Pancreas (tissue), 10 donors: ENCODE data around the gene PFN4. TPM values are rescaled to one million over a fixed set of nuclear protein-coding genes. Genes with fewer than 3 reads are reported as not detected.

Experiments used
- ATAC-seq, 4 donors: fragments of 200-7000 bp; cut with Tn5 transposase; one replicate each; pipeline versions ENCODE4 v1.8.0 to v1.9.1; 2020; ENCODE audit warnings: mild to moderate bottlenecking in 4 of 4, moderate library complexity in 4 of 4
- DNase-seq, 6 donors: peaks; one replicate each; pipeline ENCODE4 v3.0.0-alpha.2; 2020
- FAIRE-seq: peaks from 2 replicates; lab custom pipeline; 2012; peaks lifted over from hg19 to GRCh38; lab: Jason Lieb, UNC
- H3K27ac ChIP-seq, 4 donors: fragments of 200-600 bp; sonication (generic); 1 replicate in 3 of 4; 2 replicates in 1 of 4; pipeline versions ENCODE4 v1.5.0 to v1.8.0; 2020
- H3K27me3 ChIP-seq, 4 donors: fragments of 200-600 bp; one replicate each; pipeline ENCODE4 v1.8.0; 2021
- H3K36me3 ChIP-seq, 3 donors: fragments of 200-600 bp; sonication (generic) in 1 of 3; one replicate each; pipeline versions ENCODE4 v1.5.0 to v1.8.0; 2020 to 2021
- H3K4me1 ChIP-seq, 3 donors: fragments of 200-600 bp; one replicate each; pipeline ENCODE4 v1.8.0; 2021
- H3K4me3 ChIP-seq, 4 donors: fragments of 200-600 bp; sonication (generic) in 2 of 4; one replicate each; pipeline versions ENCODE4 v1.5.0 to v1.8.0; 2020 to 2021
- H3K9me3 ChIP-seq, 4 donors: fragments of 200-600 bp; one replicate each; pipeline ENCODE4 v1.8.0; 2021
- WGBS, 2 donors: extraction: QIAGEN DNeasy Blood & Tissue Kit; methylation state at CpG; one replicate each; pipeline ENCODE4 v1.1.7; 2013; 5-methylcytosine and 5-hydroxymethylcytosine counted together
- intact Hi-C, 3 donors: fragments of 100-400 bp; cut with DNase I; formaldehyde crosslinking; loops; one replicate each; pipeline versions ENCODE4 v1.11.1 to v1.14.2; 2022
- polyA plus RNA-seq, 2 donors: library from polyadenylated mRNA; stranded (reverse); fragments of 200-250 nt; gene quantifications; one replicate each; pipeline ENCODE4 v1.2.3, GENCODE V29; 2013
- total RNA-seq, 6 donors: library from RNA; stranded (reverse); fragmentation: NEBNext Ultra II Directional in 4 of 6; extraction: Animal tissue kit (Norgen Biotek cat#: 25700) in 4 of 6; gene quantifications; one replicate each; pipeline versions ENCODE4 v1.2.1 to v1.2.4, GENCODE V29; 2021 to 2023
- TF ChIP-seq, protein P1 (sequence below), 4 donors: fragments of 200-600 bp; sonication (generic) in 3 of 4; IDR thresholded peaks; one replicate each; pipeline versions ENCODE4 v1.5.0 to v1.8.0; 2021; ENCODE audit warnings: antibody characterized with exemption in 4 of 4
- donor health status: healthy with polysubstance abuse.
- donor health status: DM: no; HTN: no; CAD: no; lungs with moderate emphysema.
- donor health status: DM: no; HTN: no; CAD: no.
- donor health status: control.
- donor health status: control.
- donor health status: Bipolar disorder and iron deficiency.
- donor health status: DM: yes; HTN: yes; CAD: no.
- donor health status: DM: no; HTN: no; CAD: no.
- donor health status: DM: no; HTN: no; CAD: no.
- donor health status: DM: yes; HTN: yes; CAD: no.

Gene PFN4
- total and polyA plus RNA-seq, 8 donors, result 0.16 to 0.63 (median 0.41) TPM

DNA sequence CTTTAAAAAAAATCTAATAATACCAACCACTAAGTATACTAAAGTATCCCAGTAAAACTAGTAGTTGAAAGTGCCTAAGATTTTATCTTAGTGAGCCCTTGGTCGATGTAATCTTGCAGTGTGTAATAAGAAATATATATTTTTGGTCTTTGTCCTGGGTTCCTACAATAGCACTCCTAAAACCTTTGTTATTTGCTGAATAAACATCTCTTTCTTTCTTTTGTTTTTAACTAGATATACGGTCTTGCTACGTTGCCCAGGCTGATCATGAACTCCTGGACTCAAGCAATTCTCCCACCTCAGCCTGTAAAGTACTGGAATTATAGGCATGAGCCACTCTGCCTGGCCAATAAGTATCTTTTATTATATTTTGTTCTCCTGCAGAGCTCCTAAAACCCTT lies 36.1 kb downstream of the PFN4 start:
- no peak for FAIRE-seq

DNA sequence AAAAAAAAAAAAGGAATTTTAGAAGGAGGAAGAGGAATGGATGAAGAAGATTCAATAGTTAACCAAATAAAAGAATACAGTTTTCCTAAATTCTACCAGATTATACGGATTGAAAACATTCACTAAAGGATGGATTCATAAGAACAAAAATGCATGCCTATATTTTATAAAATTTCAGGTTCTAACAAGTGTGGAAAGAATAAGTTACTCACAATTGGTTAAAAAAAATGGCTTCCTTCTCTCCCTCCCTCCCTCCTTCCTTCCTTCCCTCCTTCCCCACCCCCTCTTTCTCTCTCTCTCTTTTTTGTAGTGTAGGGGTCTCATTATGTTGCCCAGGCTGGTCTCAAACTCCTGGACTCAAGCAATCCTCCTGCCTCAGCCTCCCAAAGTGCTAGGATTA lies 36.9 kb downstream of the PFN4 start:
- Histone ChIP-seq H3K27me3 (no peaks in the 10 kb centered on the region), H3K4me3 (no peak overlapping the region), H3K36me3 (no peaks in the 10 kb centered on the region), H3K9me3 (no peaks in the 10 kb centered on the region), H3K27ac (no peak overlapping the region), H3K4me1 (peaks cover 0 to 9% (median 4%) of the 10 kb centered on the region in 3 donors)
- WGBS, 2 donors, result 71 to 82% methylated on average over 1 of the region's 1 CpG
- no peak for FAIRE-seq
- intact Hi-C loops, result no loop called here
- DNase-seq, result no peak
- ATAC-seq, result no peak
- TF ChIP-seq, protein P1, sequence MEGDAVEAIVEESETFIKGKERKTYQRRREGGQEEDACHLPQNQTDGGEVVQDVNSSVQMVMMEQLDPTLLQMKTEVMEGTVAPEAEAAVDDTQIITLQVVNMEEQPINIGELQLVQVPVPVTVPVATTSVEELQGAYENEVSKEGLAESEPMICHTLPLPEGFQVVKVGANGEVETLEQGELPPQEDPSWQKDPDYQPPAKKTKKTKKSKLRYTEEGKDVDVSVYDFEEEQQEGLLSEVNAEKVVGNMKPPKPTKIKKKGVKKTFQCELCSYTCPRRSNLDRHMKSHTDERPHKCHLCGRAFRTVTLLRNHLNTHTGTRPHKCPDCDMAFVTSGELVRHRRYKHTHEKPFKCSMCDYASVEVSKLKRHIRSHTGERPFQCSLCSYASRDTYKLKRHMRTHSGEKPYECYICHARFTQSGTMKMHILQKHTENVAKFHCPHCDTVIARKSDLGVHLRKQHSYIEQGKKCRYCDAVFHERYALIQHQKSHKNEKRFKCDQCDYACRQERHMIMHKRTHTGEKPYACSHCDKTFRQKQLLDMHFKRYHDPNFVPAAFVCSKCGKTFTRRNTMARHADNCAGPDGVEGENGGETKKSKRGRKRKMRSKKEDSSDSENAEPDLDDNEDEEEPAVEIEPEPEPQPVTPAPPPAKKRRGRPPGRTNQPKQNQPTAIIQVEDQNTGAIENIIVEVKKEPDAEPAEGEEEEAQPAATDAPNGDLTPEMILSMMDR (IDR thresholded peaks at IDR 0.05), result no peak

More for the DNA sequence above, 36.1 kb downstream of the PFN4 start:
- H3K4me1 ChIP-seq, result peaks cover 0 to 9% (median 4%) of the 10 kb centered on the region in 3 donors
- no peaks in the 10 kb centered on the region for H3K9me3 ChIP-seq
- no peaks in the 10 kb centered on the region for H3K36me3 ChIP-seq
- intact Hi-C loops, result no loop called here
- DNase-seq, result no peak
- ATAC-seq, result no peak
- H3K4me3 ChIP-seq, result no peak overlapping the region
- H3K27ac ChIP-seq, result no peak overlapping the region
- H3K27me3 ChIP-seq, result no peaks in the 10 kb centered on the region
- TF ChIP-seq, protein P1 (IDR thresholded peaks at IDR 0.05), result no peak
- 76 to 80% methylated on average over 3 of the region's 3 CpGs for WGBS, 2 donors

DNA sequence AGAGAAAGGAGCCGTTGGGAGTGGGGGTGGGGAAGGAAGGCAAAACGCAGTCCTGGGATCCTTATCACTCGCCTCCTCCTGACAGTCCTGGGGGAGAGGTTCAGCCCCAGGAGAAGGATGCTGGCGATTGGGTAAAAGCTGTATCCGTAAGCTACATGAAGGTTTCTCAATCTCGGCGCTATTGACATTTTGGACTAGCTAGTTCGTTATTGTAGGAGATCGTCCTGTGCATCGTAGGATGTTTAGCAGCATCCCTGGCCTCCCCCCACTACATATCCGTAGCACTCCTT lies 38.0 kb downstream of the PFN4 start:
- peaks cover 0 to 9% (median 4%) of the 10 kb centered on the region in 3 donors for H3K4me1 ChIP-seq
- 6 to 12% methylated on average over 11 of the region's 11 CpGs for WGBS, 2 donors
- ATAC-seq (peak in 1 of 4 donors; percentile 0), FAIRE-seq (no peak), DNase-seq (no peak)
- TF ChIP-seq, protein P1 (IDR thresholded peaks at IDR 0.05), result no peak
- H3K4me3 ChIP-seq, result peak overlapping the region; percentile 26 to 69 (median 57)
- peaks cover 0 to 7% (median 0%) of the 10 kb centered on the region in 3 donors for H3K36me3 ChIP-seq
- H3K9me3 ChIP-seq, result no peaks in the 10 kb centered on the region
- peak overlapping the region; percentile 80 to 93 (median 82) for H3K27ac ChIP-seq
- no peaks in the 10 kb centered on the region for H3K27me3 ChIP-seq
- intact Hi-C loops, result no loop called here

DNA sequence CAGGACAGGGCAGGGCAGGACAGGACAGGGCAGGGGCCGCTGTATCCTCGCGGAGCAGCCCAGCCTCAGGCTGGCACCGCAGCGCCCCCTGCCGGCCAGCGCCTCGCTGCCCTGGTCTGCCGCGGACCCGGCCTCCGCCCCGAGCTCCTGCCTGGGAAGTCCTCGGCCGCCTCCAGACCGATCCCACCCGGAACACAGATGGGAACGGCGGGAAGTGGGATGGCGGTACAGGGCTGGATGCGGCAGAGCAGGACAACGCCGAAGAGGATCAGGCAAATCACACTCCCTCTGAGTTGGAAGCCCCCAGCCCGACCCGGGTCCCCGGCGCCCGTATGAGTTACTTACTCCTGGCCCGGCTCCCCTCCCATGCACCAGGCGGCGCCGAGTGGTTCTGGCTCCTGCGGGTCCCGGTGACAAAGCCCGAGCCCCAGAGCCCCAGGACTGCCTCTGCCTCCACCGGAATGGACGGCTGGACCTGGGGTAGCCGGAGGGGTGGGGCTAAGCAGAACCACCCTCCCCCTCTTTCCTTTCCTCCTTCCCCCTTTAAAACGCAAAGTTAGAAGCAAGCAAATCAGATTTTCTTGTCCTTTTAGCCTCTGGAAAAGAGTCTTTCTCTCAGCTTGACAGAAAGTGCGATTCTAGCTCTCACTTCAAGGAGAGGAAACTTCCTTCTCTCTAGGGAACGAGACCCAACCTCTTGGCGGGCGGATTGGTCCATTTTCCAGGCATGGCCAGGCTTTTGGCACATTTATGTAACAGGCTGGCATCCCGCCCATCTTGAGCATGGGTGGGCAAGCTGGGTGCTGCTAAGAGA lies 38.5 kb downstream of the PFN4 start, which contains the start of gene TP53I3:
Gene TP53I3, minus strand, starts transcription at position 449 of the 814 bp plus-strand sequence. CDS start 508 bp downstream, outside the sequence.
- intact Hi-C loops, result no loop called here
- TF ChIP-seq, protein P1 (IDR thresholded peaks at IDR 0.05), result peak; percentile 96 to 99 (median 98)
- peaks cover 0 to 9% (median 4%) of the 10 kb centered on the region in 3 donors for H3K4me1 ChIP-seq
- 0% methylated on average over 39 to 44 of the region's 44 CpGs for WGBS, 2 donors
- peak within 1 kb of the TSS; percentile 80 to 93 (median 82) for H3K27ac ChIP-seq
- no peaks in the 10 kb centered on the region for H3K9me3 ChIP-seq
- peak within 1 kb of the TSS; percentile 26 to 69 (median 57) for H3K4me3 ChIP-seq
- DNase-seq (peak; percentile 88 to 98 (median 93)), ATAC-seq (peak; percentile 92 to 98 (median 92)), FAIRE-seq (no peak)
- peaks cover 0 to 9% (median 0%) of the 10 kb centered on the region in 3 donors for H3K36me3 ChIP-seq
- no peaks in the 10 kb centered on the region for H3K27me3 ChIP-seq
